IPS-15b (cell line): ENCODE data around the gene ZFYVE1.
"Not testable (repeated sequence)": the region's sequence is repeated elsewhere in the genome, so short reads cannot be mapped to it uniquely, and the experiment has no call there.

Experiments
- H3K27me3 ChIP-seq: one replicate; pipeline ENCODE4 v1.6.1; 2013; ENCODE audit warnings: low read length; ENCODE audit not compliant: control insufficient read depth, insufficient read depth
- H3K36me3 ChIP-seq: one replicate; pipeline ENCODE4 v1.6.1; 2013; ENCODE audit warnings: low read length; ENCODE audit not compliant: control insufficient read depth, insufficient read depth
- H3K4me1 ChIP-seq: one replicate; pipeline ENCODE4 v1.6.1; 2013; ENCODE audit warnings: mild to moderate bottlenecking, low read length; ENCODE audit not compliant: control insufficient read depth, insufficient read depth
- H3K4me3 ChIP-seq: one replicate; pipeline ENCODE4 v1.5.1; 2013; ENCODE audit warnings: low read depth, low read length
- H3K9ac ChIP-seq: one replicate; pipeline ENCODE4 v1.6.1; 2013; ENCODE audit warnings: low read depth, mild to moderate bottlenecking, low read length
- H3K9me3 ChIP-seq: one replicate; pipeline ENCODE4 v1.6.1; 2013; ENCODE audit warnings: mild to moderate bottlenecking, low read length; ENCODE audit not compliant: control insufficient read depth, insufficient read depth

The ZFYVE1 gene

GRCh38 chr14:72970824-72971434 is 56.0 kb downstream of the ZFYVE1 start:
- Histone ChIP-seq H3K9me3 (no peaks in the 10 kb centered on the region), H3K36me3 (peaks cover 25% of the 10 kb centered on the region), H3K4me3 (no peak overlapping the region), H3K4me1 (no peaks in the 10 kb centered on the region), H3K27me3 (no peaks in the 10 kb centered on the region), H3K9ac (no peak overlapping the region)

- Histone ChIP-seq H3K27me3 (no peaks in the 10 kb centered on the region), H3K36me3 (peaks cover 21% of the 10 kb centered on the region), H3K9ac (no peak overlapping the region), H3K9me3 (no peaks in the 10 kb centered on the region), H3K4me3 (no peak overlapping the region), H3K4me1 (no peaks in the 10 kb centered on the region)
These were observed 56.8 kb downstream of the ZFYVE1 start for GRCh38 chr14:72970058-72970630.

GRCh38 chr14:72968316-72968715 is 58.6 kb downstream of the ZFYVE1 start:
- H3K27me3 ChIP-seq, result no peaks in the 10 kb centered on the region
- H3K4me1 ChIP-seq, result no peaks in the 10 kb centered on the region
- H3K9ac ChIP-seq, result no peak overlapping the region
- peaks cover 14% of the 10 kb centered on the region for H3K36me3 ChIP-seq
- H3K9me3 ChIP-seq, result no peaks in the 10 kb centered on the region
- no peak overlapping the region for H3K4me3 ChIP-seq

GRCh38 chr14:72966038-72966437 is 60.9 kb downstream of the ZFYVE1 start:
- H3K4me3 ChIP-seq, result no peak overlapping the region
- H3K9ac ChIP-seq, result no peak overlapping the region
- no peaks in the 10 kb centered on the region for H3K4me1 ChIP-seq
- H3K36me3 ChIP-seq, result peaks cover 14% of the 10 kb centered on the region
- no peaks in the 10 kb centered on the region for H3K27me3 ChIP-seq
- H3K9me3 ChIP-seq, result no peaks in the 10 kb centered on the region

GRCh38 chr14:72965249-72965648 is 61.7 kb downstream of the ZFYVE1 start:
- Histone ChIP-seq H3K9ac (no peak overlapping the region), H3K36me3 (peaks cover 13% of the 10 kb centered on the region), H3K9me3 (no peaks in the 10 kb centered on the region), H3K4me1 (no peaks in the 10 kb centered on the region), H3K27me3 (no peaks in the 10 kb centered on the region), H3K4me3 (no peak overlapping the region)

GRCh38 chr14:72962829-72963312 is 64.0 kb downstream of the ZFYVE1 start:
- Histone ChIP-seq H3K4me3 (no peak overlapping the region), H3K4me1 (no peaks in the 10 kb centered on the region), H3K36me3 (peaks cover 28% of the 10 kb centered on the region), H3K9me3 (no peaks in the 10 kb centered on the region), H3K27me3 (no peaks in the 10 kb centered on the region), H3K9ac (no peak overlapping the region)

GRCh38 chr14:72962336-72962754 is 64.6 kb downstream of the ZFYVE1 start:
- not testable (repeated sequence) for H3K9me3 ChIP-seq, H3K9ac ChIP-seq, H3K27me3 ChIP-seq, H3K4me1 ChIP-seq, H3K4me3 ChIP-seq
- H3K36me3 ChIP-seq, result peaks cover 28% of the 10 kb centered on the region

GRCh38 chr14:72961579-72962335 is 65.1 kb downstream of the ZFYVE1 start:
- Histone ChIP-seq H3K4me1 (no peaks in the 10 kb centered on the region), H3K27me3 (no peaks in the 10 kb centered on the region), H3K9ac (no peak overlapping the region), H3K36me3 (peaks cover 29% of the 10 kb centered on the region), H3K4me3 (no peak overlapping the region), H3K9me3 (no peaks in the 10 kb centered on the region)

GRCh38 chr14:72961016-72961415 is 65.9 kb downstream of the ZFYVE1 start:
- not testable (repeated sequence) for H3K4me1 ChIP-seq
- H3K36me3 ChIP-seq, result peaks cover 34% of the 10 kb centered on the region

GRCh38 chr14:72958548-72958947 is 68.4 kb downstream of the ZFYVE1 start:
- Histone ChIP-seq H3K36me3 (peaks cover 44% of the 10 kb centered on the region), H3K9ac (no peak overlapping the region)

More at GRCh38 chr14:72961016-72961415, 65.9 kb downstream of the ZFYVE1 start:
- H3K4me3 ChIP-seq, H3K27me3 ChIP-seq, H3K9me3 ChIP-seq, H3K9ac ChIP-seq: not testable (repeated sequence)

GRCh38 chr14:72957213-72957612 is 69.7 kb downstream of the ZFYVE1 start:
- peaks cover 44% of the 10 kb centered on the region for H3K36me3 ChIP-seq
- no peak overlapping the region for H3K4me3 ChIP-seq
- H3K9ac ChIP-seq, result no peak overlapping the region
- H3K27me3 ChIP-seq, result no peaks in the 10 kb centered on the region
- H3K4me1 ChIP-seq, result no peaks in the 10 kb centered on the region
- no peaks in the 10 kb centered on the region for H3K9me3 ChIP-seq

More at GRCh38 chr14:72958548-72958947, 68.4 kb downstream of the ZFYVE1 start:
- Histone ChIP-seq H3K4me3 (no peak overlapping the region), H3K27me3 (no peaks in the 10 kb centered on the region), H3K4me1 (no peaks in the 10 kb centered on the region), H3K9me3 (no peaks in the 10 kb centered on the region)

GRCh38 chr14:72956741-72957140 is 70.2 kb downstream of the ZFYVE1 start:
- H3K9ac ChIP-seq, H3K4me1 ChIP-seq, H3K9me3 ChIP-seq, H3K27me3 ChIP-seq, H3K4me3 ChIP-seq: not testable (repeated sequence)
- H3K36me3 ChIP-seq, result peaks cover 47% of the 10 kb centered on the region
